Thyroid gland (tissue), 4 donors: ENCODE results near the gene HDAC5.

Source experiments
- POLR2A ChIP-seq, 2 donors: fragments of 450-650 bp; IDR thresholded peaks; one replicate each; pipeline ENCODE4 v1.6.1; 2017; ENCODE audit warnings: antibody characterized with exemption in 2 of 2, mild to moderate bottlenecking in 2 of 2, moderate library complexity in 1 of 2
- TF ChIP-seq, protein P1 (sequence below), 6 experiments: fragments of 200-600 bp in 3 of 6; fragments of 450-650 bp in 3 of 6; sonication (generic) in 3 of 6; IDR thresholded peaks; one replicate each; pipeline ENCODE4 v1.5.1; 2016 to 2019; ENCODE audit warnings: antibody characterized with exemption in 6 of 6, mild to moderate bottlenecking in 2 of 6, inconsistent platforms in 1 of 6, moderate library complexity in 1 of 6

GRCh38 chr17:44088254-44088653 is 35.2 kb downstream of the HDAC5 start:
- TF ChIP-seq, protein P1, sequence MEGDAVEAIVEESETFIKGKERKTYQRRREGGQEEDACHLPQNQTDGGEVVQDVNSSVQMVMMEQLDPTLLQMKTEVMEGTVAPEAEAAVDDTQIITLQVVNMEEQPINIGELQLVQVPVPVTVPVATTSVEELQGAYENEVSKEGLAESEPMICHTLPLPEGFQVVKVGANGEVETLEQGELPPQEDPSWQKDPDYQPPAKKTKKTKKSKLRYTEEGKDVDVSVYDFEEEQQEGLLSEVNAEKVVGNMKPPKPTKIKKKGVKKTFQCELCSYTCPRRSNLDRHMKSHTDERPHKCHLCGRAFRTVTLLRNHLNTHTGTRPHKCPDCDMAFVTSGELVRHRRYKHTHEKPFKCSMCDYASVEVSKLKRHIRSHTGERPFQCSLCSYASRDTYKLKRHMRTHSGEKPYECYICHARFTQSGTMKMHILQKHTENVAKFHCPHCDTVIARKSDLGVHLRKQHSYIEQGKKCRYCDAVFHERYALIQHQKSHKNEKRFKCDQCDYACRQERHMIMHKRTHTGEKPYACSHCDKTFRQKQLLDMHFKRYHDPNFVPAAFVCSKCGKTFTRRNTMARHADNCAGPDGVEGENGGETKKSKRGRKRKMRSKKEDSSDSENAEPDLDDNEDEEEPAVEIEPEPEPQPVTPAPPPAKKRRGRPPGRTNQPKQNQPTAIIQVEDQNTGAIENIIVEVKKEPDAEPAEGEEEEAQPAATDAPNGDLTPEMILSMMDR (IDR thresholded peaks at IDR 0.05), result no peak
- TF ChIP-seq POLR2A (IDR thresholded peaks at IDR 0.05), result no peak
